ENCODE measurements around the gene FXR1.

- TF ChIP-seq CTCF (IDR thresholded peaks at IDR 0.05) (no peak), POLR2AphosphoS5 (IDR thresholded peaks at IDR 0.05) (no peak)
Observed at GRCh38 chr3:181025204-181025603, 112.7 kb downstream of the FXR1 start.

Measured in breast epithelium (tissue), 3 donors.